A549 treated with GW870086 at 1 μM for 4 hours (cell line): ENCODE data around the gene CSPG4. TPM values are rescaled to one million over a fixed set of nuclear protein-coding genes. Genes with fewer than 3 reads are reported as not detected.

ENCODE experiments used
- total RNA-seq: library from RNA; stranded (reverse); fragments of 200-300 nt; extraction: Qiagen RNA extraction; gene quantifications from 5 replicates; pipeline ENCODE4 v1.2.3, GENCODE V29; 2022; ENCODE audit warnings: low read depth

Gene CSPG4
- total RNA-seq, result 0.08 to 0.20 TPM (median 0.14 TPM) in 5 replicates

GRCh38 chr15:75712668-75713337 lies at the start of gene CSPG4:
Gene CSPG4, minus strand, starts transcription at chr15:75712848. Its CDS starts 93 bp downstream, at chr15:75712755.

GRCh38 chr15:75647370-75648155 lies 65.1 kb downstream of the CSPG4 start, which contains the start of gene SNX33:
Gene SNX33, plus strand, starts transcription at chr15:75647912. Its CDS starts 1,191 bp downstream, at chr15:75649103.

GRCh38 chr15:75639709-75640482 lies 72.8 kb downstream of the CSPG4 start, which contains the start of gene IMP3:
Gene IMP3, minus strand, starts transcription at chr15:75640224. Its CDS starts 56 bp downstream, at chr15:75640168.

GRCh38 chr15:75625542-75626347 lies 86.9 kb downstream of the CSPG4 start, which contains the start of gene SNUPN:
Gene SNUPN, minus strand, starts transcription at chr15:75625725. Its CDS starts 4,674 bp downstream, at chr15:75621051.

Other genes starting within 250 kb of the CSPG4 start
- 36.4 to 48.2 TPM (median 44.9 TPM) in 5 replicates for gene PTPN9, start 133.5 kb downstream of the CSPG4 start, total RNA-seq
- 29.1 to 32.1 TPM (median 29.9 TPM) in 5 replicates for gene SNUPN, start 87.1 kb downstream of the CSPG4 start, total RNA-seq
- 89.6 to 123 TPM (median 116 TPM) in 5 replicates for gene IMP3, start 72.6 kb downstream of the CSPG4 start, total RNA-seq
- 10.3 to 15.7 TPM (median 14.2 TPM) in 5 replicates for gene SNX33, start 64.9 kb downstream of the CSPG4 start, total RNA-seq
- 32.3 to 44.9 TPM (median 39.8 TPM) in 5 replicates for gene UBE2Q2, start 130.6 kb upstream of the CSPG4 start, total RNA-seq
- 63.7 to 89.6 TPM (median 76.4 TPM) in 5 replicates for gene FBXO22, start 191.0 kb upstream of the CSPG4 start, total RNA-seq